Activated CD4-positive, alpha-beta T cell treated with anti-CD3 and anti-CD28 coated beads, Interleukin-2, amount 10 ng/mL, durations not matched to agents 24 days and 14 days (primary cell): ENCODE measurements around the gene ADAP1. TPM values are rescaled to one million over a fixed set of nuclear protein-coding genes. Genes with fewer than 3 reads are reported as not detected.

ENCODE experiments used
- DNase-seq: peaks from one replicate; pipeline ENCODE4 v3.0.0; 2022
- H3K27ac Mint-ChIP-seq: one replicate; pipeline ENCODE4 v1.8.0; 2022; ENCODE audit warnings: mild to moderate bottlenecking, mixed read lengths
- H3K27me3 Mint-ChIP-seq: one replicate; pipeline ENCODE4 v1.8.0; 2022; ENCODE audit warnings: mixed read lengths
- H3K36me3 Mint-ChIP-seq: one replicate; pipeline ENCODE4 v1.8.0; 2022; ENCODE audit warnings: low read depth, mild to moderate bottlenecking, mixed read lengths
- H3K4me1 Mint-ChIP-seq: one replicate; pipeline ENCODE4 v1.8.0; 2021; ENCODE audit warnings: mixed read lengths
- H3K4me3 Mint-ChIP-seq: one replicate; pipeline ENCODE4 v1.8.0; 2022; ENCODE audit warnings: mild to moderate bottlenecking, moderate library complexity, mixed read lengths
- H3K9me3 Mint-ChIP-seq: one replicate; pipeline ENCODE4 v1.8.0; 2021; ENCODE audit warnings: mixed read lengths
- intact Hi-C: fragments of 100-400 bp; cut with micrococcal nuclease; formaldehyde crosslinking; loops from one replicate; pipeline ENCODE4 v1.15.1; 2023
- total RNA-seq: library from RNA; stranded (reverse); gene quantifications from 2 replicates; pipeline ENCODE4 v1.2.3, GENCODE V29; 2022

Gene ADAP1
- total RNA-seq, 1 donor from 2014 or later = 65.9 TPM

DNA sequence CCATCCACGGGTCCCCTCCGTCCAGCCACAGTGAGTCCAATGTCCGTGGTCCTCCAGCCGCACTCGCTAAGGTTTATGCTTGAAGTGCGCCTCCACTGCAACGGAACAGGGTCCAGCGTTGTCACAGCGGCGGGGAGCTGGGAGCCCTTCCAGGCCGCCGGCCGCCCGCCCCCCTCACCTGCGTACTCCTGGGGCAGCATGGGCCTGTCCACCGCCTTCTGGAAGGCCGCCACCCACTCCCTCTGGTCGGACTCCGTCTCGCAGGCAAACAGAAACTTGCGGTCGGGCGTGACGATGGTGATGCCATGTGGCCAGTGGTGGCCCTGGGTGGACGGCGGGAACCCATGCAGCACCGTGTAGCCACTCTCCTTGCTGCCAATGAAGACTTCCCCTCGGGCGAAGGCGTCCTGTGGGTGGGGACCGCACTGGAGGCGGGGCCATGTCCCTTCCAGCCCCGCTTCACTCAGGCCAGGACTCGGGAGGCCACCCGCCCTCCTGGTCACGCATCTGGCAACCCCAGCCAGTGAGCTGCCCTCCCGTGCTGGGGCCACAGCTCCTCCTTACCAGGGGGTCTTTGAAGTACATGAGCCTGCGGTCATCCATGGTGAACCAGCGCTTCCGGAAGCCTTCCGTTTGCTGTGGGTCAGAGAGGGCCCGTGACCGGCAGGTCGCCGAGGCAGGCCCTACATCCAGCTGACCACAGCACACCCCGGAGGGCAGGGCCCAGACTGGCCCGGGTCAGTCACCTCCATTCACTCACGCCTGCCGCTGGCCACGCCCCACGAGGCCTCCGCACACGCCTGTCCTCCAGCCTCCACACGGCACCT, 55.4 kb downstream of the ADAP1 start:
- Mint-ChIP-seq H3K27ac (no peak overlapping the region), H3K9me3 (no peaks in the 10 kb centered on the region), H3K36me3 (peaks cover 20% of the 10 kb centered on the region), H3K4me1 (no peaks in the 10 kb centered on the region), H3K27me3 (no peaks in the 10 kb centered on the region), H3K4me3 (no peak overlapping the region)
- intact Hi-C loops = no loop called here
- no peak for DNase-seq

DNA sequence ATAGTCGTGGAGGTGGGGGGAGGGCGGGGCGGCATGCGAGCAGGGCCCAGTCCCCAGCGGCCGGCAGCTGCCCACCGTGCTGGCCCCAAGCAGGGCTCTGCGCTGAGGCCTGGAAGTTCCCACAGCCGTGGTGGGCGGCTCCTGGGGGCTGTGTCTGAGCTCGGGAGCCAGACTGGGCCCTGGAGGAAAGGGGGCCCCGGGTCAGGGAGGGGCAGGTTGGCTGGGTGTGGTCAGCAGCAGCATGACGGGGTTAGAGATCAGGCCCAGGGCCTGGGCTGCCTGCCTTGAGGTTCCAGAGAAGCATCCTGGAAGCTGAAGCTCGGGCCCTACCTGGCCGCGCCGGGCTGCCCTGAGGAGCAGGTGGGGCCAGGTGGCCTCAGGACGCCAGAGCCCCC, 56.0 kb downstream of the ADAP1 start:
- H3K9me3 Mint-ChIP-seq = no peaks in the 10 kb centered on the region
- H3K27ac Mint-ChIP-seq = no peak overlapping the region
- H3K4me3 Mint-ChIP-seq = no peak overlapping the region
- H3K4me1 Mint-ChIP-seq = no peaks in the 10 kb centered on the region
- intact Hi-C loops = no loop called here
- no peaks in the 10 kb centered on the region for H3K27me3 Mint-ChIP-seq
- DNase-seq = no peak
- H3K36me3 Mint-ChIP-seq = peaks cover 24% of the 10 kb centered on the region

DNA sequence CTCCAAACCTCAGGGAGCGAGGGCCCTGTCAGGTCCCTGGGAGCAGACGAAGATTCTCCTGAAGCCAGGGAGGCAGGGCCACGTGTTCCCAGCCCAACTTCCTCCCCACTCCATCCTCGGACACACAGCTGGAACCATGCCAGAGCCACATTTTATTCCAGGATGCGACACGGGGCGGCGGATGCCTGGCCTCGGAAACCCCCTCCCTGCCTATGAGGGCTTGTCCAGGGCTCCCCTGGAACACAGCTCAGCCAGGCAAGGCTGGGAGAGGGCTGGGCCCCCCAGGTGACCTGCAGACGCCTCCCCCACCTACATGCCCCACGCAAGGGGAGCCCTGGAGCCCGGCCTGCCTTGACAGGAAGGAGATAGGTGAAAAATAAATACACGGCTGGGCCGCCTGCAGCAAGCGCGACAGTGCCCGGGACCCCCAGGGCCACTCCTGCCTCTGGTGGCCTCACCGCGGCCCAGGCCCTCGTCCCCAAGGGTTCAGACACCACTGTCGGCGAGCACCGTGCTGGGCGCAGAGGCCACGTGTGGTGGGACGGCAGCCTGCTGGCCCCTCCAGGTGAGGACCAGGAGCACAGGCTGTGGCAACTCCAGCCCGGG, 56.6 kb downstream of the ADAP1 start:
- Mint-ChIP-seq H3K4me3 (no peak overlapping the region), H3K36me3 (peaks cover 29% of the 10 kb centered on the region), H3K4me1 (no peaks in the 10 kb centered on the region), H3K9me3 (no peaks in the 10 kb centered on the region), H3K27ac (no peak overlapping the region), H3K27me3 (no peaks in the 10 kb centered on the region)
- DNase-seq = no peak
- intact Hi-C loops = no loop called here

DNA sequence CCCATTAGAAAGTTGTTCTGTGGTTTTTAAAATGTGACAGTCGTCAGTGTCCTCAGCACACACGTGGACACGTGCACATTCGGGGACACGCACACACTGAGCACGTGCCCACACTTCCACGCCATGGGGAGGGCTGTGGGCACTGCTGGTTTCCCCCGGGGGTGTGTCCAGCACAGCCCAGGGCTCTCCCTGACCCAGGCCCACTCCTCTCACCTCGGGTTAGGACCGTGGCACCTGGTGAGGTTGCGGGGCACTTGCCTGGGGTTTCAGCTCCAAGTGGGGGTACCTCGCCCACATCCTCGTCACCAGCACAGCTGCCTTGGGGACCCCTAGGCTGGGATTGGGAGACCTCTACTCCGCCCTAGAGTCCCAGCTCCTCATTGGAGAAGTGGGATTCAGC, 57.4 kb downstream of the ADAP1 start:
- Mint-ChIP-seq H3K4me1 (peaks cover 6% of the 10 kb centered on the region), H3K27ac (no peak overlapping the region), H3K36me3 (peaks cover 36% of the 10 kb centered on the region), H3K9me3 (no peaks in the 10 kb centered on the region), H3K4me3 (no peak overlapping the region), H3K27me3 (no peaks in the 10 kb centered on the region)
- no peak for DNase-seq
- intact Hi-C loops = no loop called here

DNA sequence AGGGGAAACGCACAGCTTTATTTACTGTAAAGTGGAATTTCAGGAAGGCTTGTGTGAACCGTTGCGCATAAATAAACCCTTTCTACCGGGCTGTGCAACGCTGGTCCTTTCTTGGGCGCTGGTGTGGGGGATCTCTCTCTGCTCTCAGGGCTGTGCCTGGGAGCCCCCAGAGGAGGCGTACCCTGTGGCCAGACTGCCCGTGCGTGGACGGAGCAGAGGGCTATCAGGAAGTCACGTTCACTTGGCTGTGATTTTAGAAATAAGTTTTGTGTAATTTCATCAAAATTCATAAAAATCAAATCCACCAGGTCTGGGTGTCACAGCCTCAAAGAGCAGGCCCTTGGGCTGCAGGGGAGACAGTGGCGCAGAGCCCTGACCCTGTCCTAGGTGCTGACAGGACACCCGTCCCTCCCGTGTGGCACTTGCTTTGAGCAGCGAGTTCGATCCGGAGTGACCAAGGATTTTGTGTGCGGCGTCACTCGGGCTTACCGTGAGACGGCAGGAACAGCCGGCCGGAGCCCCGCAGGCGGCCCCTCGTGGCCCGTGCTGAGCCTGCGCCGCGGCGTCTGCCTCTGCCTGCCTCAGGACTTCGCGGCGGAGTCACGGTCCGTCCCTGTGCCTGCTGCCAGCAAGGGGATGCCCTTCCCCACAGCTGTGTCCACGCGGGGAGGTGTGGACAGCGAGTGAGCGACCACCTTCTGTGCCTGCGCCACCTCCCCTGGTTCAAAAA, 58.0 kb downstream of the ADAP1 start:
- H3K27me3 Mint-ChIP-seq = no peaks in the 10 kb centered on the region
- peaks cover 36% of the 10 kb centered on the region for H3K36me3 Mint-ChIP-seq
- DNase-seq = no peak
- peaks cover 6% of the 10 kb centered on the region for H3K4me1 Mint-ChIP-seq
- no peaks in the 10 kb centered on the region for H3K9me3 Mint-ChIP-seq
- intact Hi-C loops = no loop called here
- no peak overlapping the region for H3K4me3 Mint-ChIP-seq
- H3K27ac Mint-ChIP-seq = no peak overlapping the region

DNA sequence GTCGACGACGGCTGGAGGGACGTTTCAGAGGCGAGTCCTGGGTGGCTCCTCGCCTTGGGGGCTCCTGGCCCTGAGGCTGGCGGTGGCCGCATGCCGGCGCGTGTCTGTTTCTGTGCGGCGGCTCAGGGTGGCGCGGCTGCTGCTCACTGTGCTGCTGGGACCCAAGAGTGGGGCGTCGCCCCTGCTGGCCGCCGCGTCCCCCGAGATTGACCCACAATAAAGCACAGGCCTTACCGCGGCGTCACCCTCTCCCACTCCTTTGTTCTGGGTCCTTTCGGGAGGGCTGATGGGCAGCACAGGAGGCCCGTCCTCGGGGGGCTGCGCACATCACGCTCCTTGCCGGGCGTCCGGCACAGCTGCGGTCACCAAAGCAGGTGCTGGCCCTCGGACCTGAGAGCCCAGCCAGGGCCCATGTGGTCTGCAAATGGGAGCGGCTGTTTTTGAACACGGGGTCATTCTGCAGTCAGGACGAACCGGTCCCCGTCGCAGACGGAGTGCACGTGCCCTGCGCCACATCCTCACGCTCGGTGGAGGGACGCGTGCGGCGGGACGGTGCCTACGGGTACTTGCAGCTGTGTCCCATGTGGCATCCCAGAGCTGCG, 58.9 kb downstream of the ADAP1 start:
- H3K36me3 Mint-ChIP-seq = peaks cover 41% of the 10 kb centered on the region
- no peak overlapping the region for H3K4me3 Mint-ChIP-seq
- intact Hi-C loops = no loop called here
- H3K9me3 Mint-ChIP-seq = no peaks in the 10 kb centered on the region
- peaks cover 6% of the 10 kb centered on the region for H3K4me1 Mint-ChIP-seq
- no peak overlapping the region for H3K27ac Mint-ChIP-seq
- DNase-seq = no peak
- H3K27me3 Mint-ChIP-seq = no peaks in the 10 kb centered on the region

DNA sequence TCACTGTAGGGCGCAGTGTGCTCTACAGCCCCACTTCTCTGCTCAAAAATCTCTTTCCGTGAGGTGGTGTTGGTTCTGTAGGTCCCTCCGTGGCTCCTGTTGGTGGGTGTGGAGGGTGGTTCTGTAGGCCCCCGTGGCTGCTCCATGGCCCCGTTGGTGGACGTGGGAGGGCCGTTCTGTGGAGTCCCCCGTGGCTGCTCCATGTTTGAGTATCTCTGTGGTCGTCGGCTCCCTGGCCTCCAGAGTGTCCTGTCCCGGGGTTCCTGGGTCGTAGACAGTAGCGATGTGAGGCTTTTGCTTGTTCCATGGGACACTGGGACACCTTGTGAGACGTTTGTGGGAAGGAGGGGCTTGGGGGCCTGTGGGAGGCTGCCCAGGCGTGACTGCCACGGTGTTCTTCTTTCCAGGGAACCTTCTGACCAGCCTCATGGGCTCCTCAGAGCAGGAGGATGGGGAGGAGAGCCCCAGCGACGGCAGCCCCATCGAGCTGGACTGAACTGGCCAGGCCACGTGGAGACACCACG, 59.5 kb downstream of the ADAP1 start:
- no peaks in the 10 kb centered on the region for H3K9me3 Mint-ChIP-seq
- peaks cover 6% of the 10 kb centered on the region for H3K4me1 Mint-ChIP-seq
- H3K36me3 Mint-ChIP-seq = peaks cover 45% of the 10 kb centered on the region
- H3K27me3 Mint-ChIP-seq = no peaks in the 10 kb centered on the region
- H3K4me3 Mint-ChIP-seq = no peak overlapping the region
- DNase-seq = no peak
- no peak overlapping the region for H3K27ac Mint-ChIP-seq
- intact Hi-C loops = no loop called here

DNA sequence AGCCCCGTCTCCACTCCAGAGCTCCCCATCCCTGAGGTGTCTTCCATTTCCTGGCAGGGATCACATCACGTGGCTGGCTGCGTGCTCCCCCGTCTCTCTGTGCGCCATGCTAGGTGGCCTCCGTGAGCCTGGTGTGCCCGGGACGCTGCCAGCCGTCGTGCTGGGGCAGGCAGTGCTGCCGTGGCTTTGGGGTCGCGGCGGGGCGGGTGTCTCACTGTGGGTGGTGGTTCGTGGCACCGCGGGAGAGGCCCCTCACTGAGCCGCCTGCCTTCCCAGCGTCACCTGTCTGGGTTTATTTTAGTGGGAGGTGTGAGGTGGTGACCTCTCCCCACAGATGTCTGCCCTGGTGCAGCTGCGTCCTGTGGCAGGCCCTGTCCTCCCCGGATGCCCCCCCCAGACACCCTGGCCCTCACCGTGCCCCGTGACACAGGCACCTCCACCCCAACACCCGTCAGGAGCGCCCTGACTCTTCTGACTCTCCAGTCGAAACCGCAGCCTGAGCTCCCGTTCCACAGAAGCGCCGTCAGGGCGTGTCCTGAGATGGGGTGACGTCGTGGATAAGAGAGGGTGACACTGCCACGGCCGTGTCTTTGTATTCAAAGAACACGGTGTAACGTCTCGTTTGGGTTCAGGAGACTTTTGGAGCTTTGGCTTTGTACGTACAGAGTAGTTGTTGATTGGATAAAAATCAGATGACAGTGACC, 60.2 kb downstream of the ADAP1 start:
- Mint-ChIP-seq H3K4me3 (no peak overlapping the region), H3K9me3 (no peaks in the 10 kb centered on the region)
- intact Hi-C loops = no loop called here

DNA sequence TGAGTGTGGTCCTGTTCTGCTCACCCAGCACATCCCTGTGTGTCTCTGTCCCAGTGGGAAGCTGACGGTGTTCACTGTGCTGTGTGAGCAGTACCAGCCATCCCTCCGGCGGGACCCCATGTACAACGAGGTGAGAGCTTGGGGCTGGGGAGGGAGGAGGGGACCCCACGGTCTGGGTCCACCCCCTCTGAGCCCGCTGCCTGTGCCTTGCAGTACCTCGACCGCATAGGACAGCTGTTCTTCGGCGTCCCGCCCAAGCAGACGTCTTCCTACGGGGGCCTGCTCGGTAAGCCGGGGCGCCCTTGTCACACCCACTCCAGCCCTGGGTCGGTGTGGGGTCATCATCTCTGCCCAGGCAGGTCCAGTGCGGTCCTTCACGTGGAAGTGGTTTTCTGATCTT, 60.8 kb downstream of the ADAP1 start:
- no peak overlapping the region for H3K4me3 Mint-ChIP-seq
- DNase-seq = no peak
- H3K4me1 Mint-ChIP-seq = peaks cover 6% of the 10 kb centered on the region
- H3K27ac Mint-ChIP-seq = no peak overlapping the region
- H3K27me3 Mint-ChIP-seq = no peaks in the 10 kb centered on the region
- H3K9me3 Mint-ChIP-seq = no peaks in the 10 kb centered on the region
- H3K36me3 Mint-ChIP-seq = peaks cover 46% of the 10 kb centered on the region
- intact Hi-C loops = no loop called here

More for the DNA sequence above, 60.2 kb downstream of the ADAP1 start:
- Mint-ChIP-seq H3K36me3 (peaks cover 45% of the 10 kb centered on the region), H3K4me1 (peaks cover 6% of the 10 kb centered on the region), H3K27me3 (no peaks in the 10 kb centered on the region), H3K27ac (no peak overlapping the region)
- DNase-seq = no peak

DNA sequence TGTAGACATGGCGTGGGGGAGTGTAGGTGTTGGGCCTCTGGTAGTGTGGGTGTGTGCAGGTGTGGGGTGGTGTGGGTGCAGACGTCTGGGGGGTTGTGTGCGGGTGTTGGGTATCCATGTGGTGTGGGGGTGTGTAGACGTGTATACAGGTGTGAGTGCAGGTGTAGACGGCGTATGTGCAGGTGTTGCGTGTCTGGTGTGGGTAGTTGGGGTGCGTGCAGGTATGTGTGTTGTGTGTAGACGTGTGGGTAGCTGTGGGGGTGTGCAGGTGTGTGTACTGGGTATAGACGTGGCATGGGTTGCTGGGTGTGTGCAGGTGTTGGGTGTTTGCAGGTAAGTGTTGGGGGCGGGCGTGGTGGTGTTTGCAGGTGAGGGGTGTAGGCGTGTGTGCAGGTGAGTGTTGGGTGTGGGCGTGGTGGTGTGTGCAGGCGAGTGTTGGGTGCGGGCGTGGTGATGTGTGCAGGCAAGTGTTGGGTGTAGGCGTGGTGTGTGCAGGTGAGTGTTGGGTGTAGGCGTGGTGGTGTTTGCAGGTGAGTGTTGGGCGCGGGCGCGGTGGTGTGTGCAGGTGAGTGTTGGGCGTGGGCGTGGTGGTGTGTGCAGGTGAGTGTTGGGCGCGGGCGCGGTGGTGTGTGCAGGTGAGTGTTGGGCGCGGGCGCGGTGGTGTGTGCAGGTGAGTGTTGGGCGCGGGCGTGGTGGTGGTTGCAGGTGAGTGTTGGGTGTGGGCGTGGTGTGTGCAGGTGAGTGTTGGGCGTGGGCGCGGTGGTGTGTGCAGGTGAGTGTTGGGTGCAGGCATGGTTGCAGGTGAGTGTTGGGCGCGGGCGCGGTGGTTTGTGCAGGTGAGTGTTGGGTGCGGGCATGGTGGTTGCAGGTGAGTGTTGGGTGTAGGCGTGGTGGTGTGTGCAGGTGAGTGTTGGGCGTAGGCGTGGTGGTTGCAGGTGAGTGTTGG, 61.6 kb downstream of the ADAP1 start:
- intact Hi-C loops = no loop called here
- peaks cover 47% of the 10 kb centered on the region for H3K36me3 Mint-ChIP-seq
- H3K27me3 Mint-ChIP-seq = no peaks in the 10 kb centered on the region
- H3K4me3 Mint-ChIP-seq = no peak overlapping the region
- no peak for DNase-seq
- peaks cover 6% of the 10 kb centered on the region for H3K4me1 Mint-ChIP-seq
- H3K9me3 Mint-ChIP-seq = no peaks in the 10 kb centered on the region
- H3K27ac Mint-ChIP-seq = no peak overlapping the region

DNA sequence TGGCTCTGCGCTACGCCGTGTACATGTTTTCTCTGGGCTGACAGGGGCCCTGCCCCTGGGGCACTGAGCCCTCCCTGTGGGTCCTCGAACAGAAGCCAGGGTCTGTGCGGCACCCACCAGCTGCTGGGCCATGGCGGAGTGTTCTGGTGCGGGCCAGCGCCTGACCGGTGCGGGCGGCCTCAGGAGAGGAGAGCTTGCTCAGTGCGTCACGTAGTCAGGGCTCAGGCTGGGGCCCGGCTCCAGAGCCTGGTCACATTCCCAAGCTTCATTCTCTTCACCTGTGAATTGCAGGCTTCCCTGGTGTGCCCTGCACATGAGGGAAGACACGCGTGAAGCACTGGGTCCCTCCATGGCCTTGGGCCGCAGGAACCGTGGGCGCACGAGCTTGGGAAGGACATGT, 62.7 kb downstream of the ADAP1 start:
- no peak for DNase-seq
- H3K4me3 Mint-ChIP-seq = no peak overlapping the region
- no peaks in the 10 kb centered on the region for H3K27me3 Mint-ChIP-seq
- peaks cover 48% of the 10 kb centered on the region for H3K36me3 Mint-ChIP-seq
- intact Hi-C loops = no loop called here
- peaks cover 6% of the 10 kb centered on the region for H3K4me1 Mint-ChIP-seq
- H3K9me3 Mint-ChIP-seq = no peaks in the 10 kb centered on the region
- H3K27ac Mint-ChIP-seq = no peak overlapping the region

DNA sequence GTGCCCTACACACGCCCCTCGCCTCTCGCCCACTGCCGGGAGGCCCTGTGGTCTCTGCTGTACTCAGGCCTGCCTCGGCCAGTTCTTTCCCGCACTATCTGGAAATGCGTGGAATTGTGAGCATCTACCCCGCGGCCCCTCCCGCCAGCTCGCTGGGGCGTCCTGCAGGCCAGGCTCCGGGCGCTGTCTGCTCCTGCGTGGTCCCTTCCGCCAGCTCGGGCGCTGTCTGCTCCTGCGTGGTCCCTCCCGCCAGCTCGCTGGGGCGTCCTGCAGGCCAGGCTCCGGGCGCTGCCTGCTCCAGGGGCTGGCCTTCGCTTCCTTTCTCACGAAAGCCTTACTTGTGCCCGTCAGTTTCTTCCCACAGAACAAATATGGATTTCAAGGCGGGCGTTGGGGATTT, 63.2 kb downstream of the ADAP1 start:
- Mint-ChIP-seq H3K36me3 (peaks cover 45% of the 10 kb centered on the region), H3K4me3 (no peak overlapping the region), H3K4me1 (peaks cover 6% of the 10 kb centered on the region), H3K9me3 (no peaks in the 10 kb centered on the region), H3K27me3 (no peaks in the 10 kb centered on the region), H3K27ac (no peak overlapping the region)
- intact Hi-C loops = no loop called here
- no peak for DNase-seq
